Bronchial epithelial cell (primary cell): ENCODE results near the gene CALD1. TPM values are rescaled to one million over a fixed set of nuclear protein-coding genes. Genes with fewer than 3 reads are reported as not detected.

Experiments used
- DNase-seq: peaks from one replicate; pipeline ENCODE4 v3.0.0-alpha.2; 2010; ENCODE audit warnings: low read depth
- FAIRE-seq: peaks from 2 replicates; lab custom pipeline; 2011; peaks lifted over from hg19 to GRCh38; lab: Jason Lieb, UNC
- H3K27me3 ChIP-seq: 2 replicates; pipeline ENCODE4 v1.5.1; 2011; ENCODE audit warnings: low read length; ENCODE audit not compliant: control insufficient read depth, insufficient read depth
- H3K36me3 ChIP-seq: 2 replicates; pipeline ENCODE4 v1.5.1; 2011; ENCODE audit warnings: low read length; ENCODE audit not compliant: control insufficient read depth, insufficient read depth
- H3K4me3 ChIP-seq: 2 replicates; pipeline ENCODE4 v1.5.1; 2011; ENCODE audit warnings: mild to moderate bottlenecking, low read depth, low read length, control low read depth
- CTCF ChIP-seq: IDR thresholded peaks from 2 replicates; pipeline ENCODE4 v1.5.1; 2011; ENCODE audit warnings: mild to moderate bottlenecking, moderate library complexity, low read length, control low read depth, inconsistent platforms; ENCODE audit not compliant: insufficient read depth, severe bottlenecking
- total RNA-seq: library from RNA; depleted of rRNA; stranded (reverse); fragments of >200 nt; gene quantifications from 2 replicates; pipeline ENCODE4 v1.2.1, GENCODE V29; 2014

CALD1 gene
- total RNA-seq, 1 donor from 2014 or later, result 71.3 TPM

- Histone ChIP-seq H3K36me3 (no peaks in the 10 kb centered on the region), H3K27me3 (no peaks in the 10 kb centered on the region), H3K4me3 (no peak overlapping the region)
- FAIRE-seq (no peak), DNase-seq (no peak)
- TF ChIP-seq CTCF, result peak; percentile 50
Observed at GRCh38 chr7:134755422-134756022, 23.9 kb upstream of the CALD1 start.

- no peaks in the 10 kb centered on the region for H3K36me3 ChIP-seq
- no peak for TF ChIP-seq CTCF
- FAIRE-seq (no peak), DNase-seq (no peak)
- no peaks in the 10 kb centered on the region for H3K27me3 ChIP-seq
- no peak overlapping the region for H3K4me3 ChIP-seq
Observed at GRCh38 chr7:134757938-134758337, 21.5 kb upstream of the CALD1 start.

- H3K36me3 ChIP-seq, result no peaks in the 10 kb centered on the region
- H3K4me3 ChIP-seq, result no peak overlapping the region
- no peak for TF ChIP-seq CTCF
- H3K27me3 ChIP-seq, result no peaks in the 10 kb centered on the region
- DNase-seq, result no peak
- FAIRE-seq, result no peak
Observed at GRCh38 chr7:134758981-134759380, 20.5 kb upstream of the CALD1 start.

GRCh38 chr7:134761266-134761665 is 18.2 kb upstream of the CALD1 start:
- H3K27me3 ChIP-seq, result no peaks in the 10 kb centered on the region
- no peak overlapping the region for H3K4me3 ChIP-seq
- DNase-seq, result no peak
- FAIRE-seq, result no peak
- no peaks in the 10 kb centered on the region for H3K36me3 ChIP-seq
- no peak for TF ChIP-seq CTCF

- FAIRE-seq (no peak), DNase-seq (no peak)
- no peak for TF ChIP-seq CTCF
- Histone ChIP-seq H3K27me3 (no peaks in the 10 kb centered on the region), H3K4me3 (no peak overlapping the region), H3K36me3 (no peaks in the 10 kb centered on the region)
Observed at GRCh38 chr7:134763960-134764359, 15.5 kb upstream of the CALD1 start.

- Histone ChIP-seq H3K36me3 (no peaks in the 10 kb centered on the region), H3K4me3 (no peak overlapping the region), H3K27me3 (no peaks in the 10 kb centered on the region)
- no peak for TF ChIP-seq CTCF
- DNase-seq, result no peak
- no peak for FAIRE-seq
Observed at GRCh38 chr7:134764365-134764764, 15.1 kb upstream of the CALD1 start.
